Fibroblast of lung (primary cell): Measurements from ENCODE around the gene HEPN1. TPM values are rescaled to one million over a fixed set of nuclear protein-coding genes. Genes with fewer than 3 reads are reported as not detected.

Source experiments
- DNase-seq, 2 donors: peaks; one replicate each; pipeline versions ENCODE4 v3.0.0 to v3.0.0-alpha.2; 2010; ENCODE audit warnings: low read depth in 2 of 2
- H2AFZ ChIP-seq: 2 replicates; pipeline ENCODE4 v1.5.1; 2012; ENCODE audit warnings: low read length, control low read depth, inconsistent platforms
- H3K27ac ChIP-seq: 2 replicates; pipeline ENCODE4 v1.5.1; 2011; ENCODE audit warnings: low read length, control low read depth; ENCODE audit not compliant: insufficient read depth
- H3K27me3 ChIP-seq: 2 replicates; pipeline ENCODE4 v1.5.1; 2011; ENCODE audit warnings: mild to moderate bottlenecking, low read length; ENCODE audit not compliant: control insufficient read depth, insufficient read depth
- H3K36me3 ChIP-seq: 2 replicates; pipeline ENCODE4 v1.5.1; 2011; ENCODE audit warnings: low read length; ENCODE audit not compliant: control insufficient read depth, insufficient read depth
- H3K4me1 ChIP-seq: 2 replicates; pipeline ENCODE4 v1.5.1; 2011; ENCODE audit warnings: low read length; ENCODE audit not compliant: control insufficient read depth, insufficient read depth; ENCODE audit errors: extremely low read depth
- H3K4me2 ChIP-seq: 2 replicates; pipeline ENCODE4 v1.5.1; 2011; ENCODE audit warnings: low read length, control low read depth; ENCODE audit not compliant: insufficient read depth; ENCODE audit errors: extremely low read depth
- H3K4me3 ChIP-seq, 4 experiments: fragments of 200-600 bp in 1 of 4; sonication (generic) in 1 of 4; replicated peaks in 1 of 4; 2 replicates each; pipeline ENCODE4 v1.5.1; 2011 to 2016; ENCODE audit warnings: low read length in 4 of 4, low read depth in 3 of 4, mild to moderate bottlenecking in 3 of 4, control low read depth in 2 of 4, inconsistent platforms in 1 of 4, mixed read lengths in 1 of 4; ENCODE audit not compliant: insufficient read depth in 1 of 4; ENCODE audit errors: control extremely low read depth in 1 of 4
- H3K79me2 ChIP-seq: 2 replicates; pipeline ENCODE4 v1.5.1; 2012; ENCODE audit warnings: mild to moderate bottlenecking, low read length, inconsistent platforms; ENCODE audit not compliant: control insufficient read depth, insufficient read depth
- H3K9ac ChIP-seq: 2 replicates; pipeline ENCODE4 v1.5.1; 2011; ENCODE audit warnings: mild to moderate bottlenecking, low read length, control low read depth; ENCODE audit not compliant: insufficient read depth
- H3K9me3 ChIP-seq: 2 replicates; pipeline ENCODE4 v1.5.1; 2012; ENCODE audit warnings: low read depth, low read length; ENCODE audit not compliant: control insufficient read depth, insufficient read depth
- H4K20me1 ChIP-seq: 2 replicates; pipeline ENCODE4 v1.5.1; 2011; ENCODE audit warnings: low read length; ENCODE audit not compliant: control insufficient read depth, insufficient read depth; ENCODE audit errors: extremely low read depth
- CTCF ChIP-seq, 2 donors: IDR thresholded peaks in 1 of 2; conservative IDR thresholded peaks in 1 of 2; 1 replicate in 1 of 2; 2 replicates in 1 of 2; pipeline ENCODE4 v1.5.1; 2011 to 2012; ENCODE audit warnings: low read length in 2 of 2, control low read depth in 1 of 2, inconsistent platforms in 1 of 2, low read depth in 1 of 2, mild to moderate bottlenecking in 1 of 2
- EZH2 ChIP-seq: IDR thresholded peaks from 2 replicates; pipeline ENCODE4 v1.5.1; 2012; ENCODE audit warnings: low read length, control low read depth, mild to moderate bottlenecking; ENCODE audit errors: missing control alignments
- polyA plus RNA-seq, 2 donors: library from polyadenylated mRNA; depleted of rRNA in 1 of 2; stranded (reverse) in 1 of 2; unstranded in 1 of 2; fragments of >200 nt; gene quantifications; 2 replicates each; pipeline ENCODE4 v1.2.1, GENCODE V29; 2011 to 2012; ENCODE audit warnings: missing spikeins in 1 of 2
- total RNA-seq: library from RNA; depleted of rRNA; stranded (reverse); fragments of >200 nt; gene quantifications from 2 replicates; pipeline ENCODE4 v1.2.1, GENCODE V29; 2014

The HEPN1 gene
- total and polyA plus RNA-seq, 2 donors (not counting 1 experiment from before 2014, with no cell fraction given): not detected

- H3K36me3 ChIP-seq: no peaks in the 10 kb centered on the region
- DNase-seq: no peak
- H3K4me1 ChIP-seq: peaks cover 6% of the 10 kb centered on the region
- no peaks in the 10 kb centered on the region for H3K27me3 ChIP-seq
- no peaks in the 10 kb centered on the region for H3K9me3 ChIP-seq
- no peak overlapping the region for H3K4me3 ChIP-seq
- no peak overlapping the region for H3K27ac ChIP-seq
- no peaks in the 10 kb centered on the region for H4K20me1 ChIP-seq
- no peaks in the 10 kb centered on the region for H3K79me2 ChIP-seq
- H2AFZ ChIP-seq: no peak overlapping the region
- no peak overlapping the region for H3K9ac ChIP-seq
- no peak overlapping the region for H3K4me2 ChIP-seq
- TF ChIP-seq CTCF (conservative IDR thresholded peaks at IDR 0.05 in 1 of 2, IDR thresholded peaks at IDR 0.05 in 1 of 2; ENCODE audit: low read depth in 1 of 2, low read length in 2 of 2) (no peak), EZH2 (no peak)
Measured at GRCh38 chr11:124886978-124887666, 31.9 kb upstream of the HEPN1 start.

- Histone ChIP-seq H3K27ac (no peak overlapping the region), H3K4me3 (no peak overlapping the region), H3K9me3 (no peaks in the 10 kb centered on the region), H3K4me2 (no peak overlapping the region), H3K79me2 (no peaks in the 10 kb centered on the region), H4K20me1 (no peaks in the 10 kb centered on the region), H3K27me3 (no peaks in the 10 kb centered on the region), H3K4me1 (peaks cover 5% of the 10 kb centered on the region), H3K9ac (no peak overlapping the region), H2AFZ (no peak overlapping the region), H3K36me3 (no peaks in the 10 kb centered on the region)
- TF ChIP-seq EZH2 (no peak), CTCF (conservative IDR thresholded peaks at IDR 0.05 in 1 of 2, IDR thresholded peaks at IDR 0.05 in 1 of 2; ENCODE audit: low read depth in 1 of 2, low read length in 2 of 2) (no peak)
- DNase-seq: no peak
Measured at GRCh38 chr11:124887667-124888013, 31.4 kb upstream of the HEPN1 start.

- no peak for TF ChIP-seq EZH2
- no peak for TF ChIP-seq CTCF (conservative IDR thresholded peaks at IDR 0.05 in 1 of 2, IDR thresholded peaks at IDR 0.05 in 1 of 2; ENCODE audit: low read depth in 1 of 2, low read length in 2 of 2)
- no peak for DNase-seq
- Histone ChIP-seq H4K20me1 (no peaks in the 10 kb centered on the region), H3K79me2 (no peaks in the 10 kb centered on the region), H3K36me3 (no peaks in the 10 kb centered on the region), H3K9me3 (no peaks in the 10 kb centered on the region), H2AFZ (no peak overlapping the region), H3K27me3 (no peaks in the 10 kb centered on the region), H3K27ac (no peak overlapping the region), H3K9ac (no peak overlapping the region), H3K4me3 (no peak overlapping the region), H3K4me1 (peaks cover 3% of the 10 kb centered on the region), H3K4me2 (no peak overlapping the region)
Measured at GRCh38 chr11:124889191-124890091, 29.6 kb upstream of the HEPN1 start.
